ENCODE results near the gene CSNK2B. TPM values are rescaled to one million over a fixed set of nuclear protein-coding genes. Genes with fewer than 3 reads are reported as not detected.
A peak's percentile ranks its signal among the peaks of the same experiment; 100 is the strongest.

CSNK2B gene
- total and polyA plus RNA-seq, 9 of the 15 experiments (the other 6 are each of a cell fraction or from before 2014, with no cell fraction given): 120 to 1,126 (median 529) TPM

GRCh38 chr6:31702819-31703716 lies 37.2 kb downstream of the CSNK2B start, which contains the start of gene ABHD16A (continued):
- TF ChIP-seq THRA (IDR thresholded peaks at IDR 0.05) (no peak), JUND (IDR thresholded peaks at IDR 0.05; ENCODE audit: borderline replicate concordance, low read depth, low read length) (peak; percentile 90), JUND (tag; IDR thresholded peaks at IDR 0.05; ENCODE audit: borderline replicate concordance, low read depth, low read length) (peak; percentile 80; the same call in 1 of the 3 replicates), ATF4 (CRISPR knock-in tag; IDR thresholded peaks at IDR 0.05) (peak; percentile 71), UBTF (IDR thresholded peaks at IDR 0.05; ENCODE audit: borderline replicate concordance in 1 of 2, low read depth in 2 of 2, low read length in 2 of 2) (peak; percentile 88 to 89; a peak in 3 of 4 replicates), AFF4 (CRISPR knock-in tag; IDR thresholded peaks at IDR 0.05) (peak; percentile 85), NR2C1 (IDR thresholded peaks at IDR 0.05) (no peak), NR2C1 (tag; IDR thresholded peaks at IDR 0.05) (no peak), ZNF316 (IDR thresholded peaks at IDR 0.05) (peak; percentile 51; the same call in 1 of the 2 replicates)
